H4 (cell line): ENCODE data around the gene NYAP2. TPM values are rescaled to one million over a fixed set of nuclear protein-coding genes. Genes with fewer than 3 reads are reported as not detected.

Experiments used
- DNase-seq: peaks from one replicate; pipeline ENCODE4 v3.0.0-alpha.2; 2015; ENCODE audit warnings: low spot score
- total RNA-seq: library from RNA; depleted of rRNA; stranded (reverse); fragments of >200 nt; shearing (Covaris generic); gene quantifications from 2 replicates; pipeline ENCODE4 v1.2.3, GENCODE V29; 2014

Gene NYAP2
- total RNA-seq, 1 experiment from 2014 or later = 0.95 TPM

- DNase-seq = no peak
Observed at GRCh38 chr2:225484751-225485150, 85.2 kb downstream of the NYAP2 start.

- no peak for DNase-seq
Observed at GRCh38 chr2:225486236-225486635, 86.7 kb downstream of the NYAP2 start.

GRCh38 chr2:225487878-225488416, 88.4 kb downstream of the NYAP2 start:
- DNase-seq = peak; percentile 9

- no peak for DNase-seq
Observed at GRCh38 chr2:225488743-225489142, 89.2 kb downstream of the NYAP2 start.

- DNase-seq = no peak
Observed at GRCh38 chr2:225493420-225494099, 94.0 kb downstream of the NYAP2 start.

GRCh38 chr2:225494100-225494459, 94.6 kb downstream of the NYAP2 start:
- no peak for DNase-seq

- DNase-seq = no peak
Observed at GRCh38 chr2:225495706-225496105, 96.2 kb downstream of the NYAP2 start.

- DNase-seq = no peak
Observed at GRCh38 chr2:225496568-225496967, 97.1 kb downstream of the NYAP2 start.

- DNase-seq = no peak
Observed at GRCh38 chr2:225497166-225497565, 97.7 kb downstream of the NYAP2 start.

GRCh38 chr2:225501022-225501421, 101.5 kb downstream of the NYAP2 start:
- no peak for DNase-seq

- no peak for DNase-seq
Observed at GRCh38 chr2:225502971-225503370, 103.5 kb downstream of the NYAP2 start.

GRCh38 chr2:225510796-225511195, 111.3 kb downstream of the NYAP2 start:
- DNase-seq = no peak

- DNase-seq = no peak
Observed at GRCh38 chr2:225512469-225512868, 113.0 kb downstream of the NYAP2 start.

- peak; percentile 76 for DNase-seq
Observed at GRCh38 chr2:225512876-225513540, 113.5 kb downstream of the NYAP2 start.

GRCh38 chr2:225515033-225515432, 115.5 kb downstream of the NYAP2 start:
- DNase-seq = no peak

- DNase-seq = no peak
Observed at GRCh38 chr2:225526760-225527390, 127.4 kb downstream of the NYAP2 start.

GRCh38 chr2:225531559-225531958, 132.0 kb downstream of the NYAP2 start:
- DNase-seq = no peak

GRCh38 chr2:225532096-225532495, 132.6 kb downstream of the NYAP2 start:
- DNase-seq = no peak

- DNase-seq = no peak
Observed at GRCh38 chr2:225534037-225534436, 134.5 kb downstream of the NYAP2 start.

GRCh38 chr2:225534697-225535096, 135.2 kb downstream of the NYAP2 start:
- no peak for DNase-seq

GRCh38 chr2:225536036-225536435, 136.5 kb downstream of the NYAP2 start:
- no peak for DNase-seq

GRCh38 chr2:225543626-225544025, 144.1 kb downstream of the NYAP2 start:
- no peak for DNase-seq

- DNase-seq = no peak
Observed at GRCh38 chr2:225556461-225556860, 157.0 kb downstream of the NYAP2 start.
